NCI-H510A treated with DMSO at 0.1 percent for 48 hours (cell line): Measurements from ENCODE around the gene TSPEAR.
"Not testable (repeated sequence)": the region's sequence is repeated elsewhere in the genome, so short reads cannot be mapped to it uniquely, and the experiment has no call there.

Experiments used
- DNase-seq: peaks from one replicate; lab custom pipeline; 2025; lab: John Stamatoyannopoulos, UW

Gene TSPEAR

GRCh38 chr21:44650973-44651675 is 60.2 kb downstream of the TSPEAR start:
- no peak for DNase-seq

- no peak for DNase-seq
Measured at GRCh38 chr21:44650265-44650972, 61.0 kb downstream of the TSPEAR start.

- no peak for DNase-seq
Measured at GRCh38 chr21:44649521-44650100, 61.8 kb downstream of the TSPEAR start.

GRCh38 chr21:44648557-44649311 is 62.6 kb downstream of the TSPEAR start:
- DNase-seq, result no peak

GRCh38 chr21:44647222-44647552 is 64.2 kb downstream of the TSPEAR start:
- DNase-seq, result no peak

- not testable (repeated sequence) for DNase-seq
Measured at GRCh38 chr21:44646366-44647221, 64.8 kb downstream of the TSPEAR start, which contains the start of gene KRTAP10-11. Gene KRTAP10-11 (plus strand): TSS chr21:44646414. CDS start chr21:44646459, 45 bp downstream.

GRCh38 chr21:44644878-44645277 is 66.5 kb downstream of the TSPEAR start:
- no peak for DNase-seq

GRCh38 chr21:44643741-44644310 is 67.5 kb downstream of the TSPEAR start:
- no peak for DNase-seq

- no peak for DNase-seq
Measured at GRCh38 chr21:44640761-44641160, 70.6 kb downstream of the TSPEAR start.

- DNase-seq, result no peak
Measured at GRCh38 chr21:44639331-44639655, 72.1 kb downstream of the TSPEAR start.

- DNase-seq, result not testable (repeated sequence)
Measured at GRCh38 chr21:44638506-44639330, 72.7 kb downstream of the TSPEAR start.

GRCh38 chr21:44637851-44638348 is 73.5 kb downstream of the TSPEAR start:
- not testable (repeated sequence) for DNase-seq

GRCh38 chr21:44637018-44637850 is 74.1 kb downstream of the TSPEAR start, which contains the start of gene KRTAP10-10:
Gene KRTAP10-10 (plus strand): TSS chr21:44637356. CDS start chr21:44637418, 62 bp downstream.
- DNase-seq, result no peak

- no peak for DNase-seq
Measured at GRCh38 chr21:44636209-44637017, 75.0 kb downstream of the TSPEAR start.

GRCh38 chr21:44632067-44632466 is 79.3 kb downstream of the TSPEAR start:
- no peak for DNase-seq

- no peak for DNase-seq
Measured at GRCh38 chr21:44630440-44630839, 80.9 kb downstream of the TSPEAR start.

- no peak for DNase-seq
Measured at GRCh38 chr21:44628707-44629391, 82.5 kb downstream of the TSPEAR start.

- DNase-seq, result not testable (repeated sequence)
Measured at GRCh38 chr21:44627831-44628233, 83.5 kb downstream of the TSPEAR start.
